ENCODE results near the gene SSPN.
A peak's percentile ranks its signal among the peaks of the same experiment; 100 is the strongest.

SSPN gene

DNA sequence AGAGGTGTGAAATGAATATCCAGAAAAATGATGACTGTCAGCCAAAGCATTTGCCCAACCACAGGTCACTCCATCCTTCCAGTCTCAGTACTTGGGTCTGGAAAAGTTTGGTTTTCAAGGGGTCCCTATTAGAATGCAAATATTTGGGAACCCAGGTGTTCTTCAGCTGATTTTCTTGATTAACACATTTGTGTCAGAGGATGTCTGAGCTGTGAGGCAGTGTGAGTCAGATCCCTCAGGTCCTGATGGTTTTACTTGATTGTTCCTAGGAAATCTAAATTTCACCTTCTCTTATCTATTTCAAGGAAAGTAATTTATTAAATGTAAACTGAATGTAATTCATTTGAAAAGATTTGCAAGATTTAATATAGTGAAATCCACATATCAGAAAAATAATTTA lies 71.5 kb downstream of the SSPN start:
- DNase-seq (ENCODE audit: low spot score): no peak

DNA sequence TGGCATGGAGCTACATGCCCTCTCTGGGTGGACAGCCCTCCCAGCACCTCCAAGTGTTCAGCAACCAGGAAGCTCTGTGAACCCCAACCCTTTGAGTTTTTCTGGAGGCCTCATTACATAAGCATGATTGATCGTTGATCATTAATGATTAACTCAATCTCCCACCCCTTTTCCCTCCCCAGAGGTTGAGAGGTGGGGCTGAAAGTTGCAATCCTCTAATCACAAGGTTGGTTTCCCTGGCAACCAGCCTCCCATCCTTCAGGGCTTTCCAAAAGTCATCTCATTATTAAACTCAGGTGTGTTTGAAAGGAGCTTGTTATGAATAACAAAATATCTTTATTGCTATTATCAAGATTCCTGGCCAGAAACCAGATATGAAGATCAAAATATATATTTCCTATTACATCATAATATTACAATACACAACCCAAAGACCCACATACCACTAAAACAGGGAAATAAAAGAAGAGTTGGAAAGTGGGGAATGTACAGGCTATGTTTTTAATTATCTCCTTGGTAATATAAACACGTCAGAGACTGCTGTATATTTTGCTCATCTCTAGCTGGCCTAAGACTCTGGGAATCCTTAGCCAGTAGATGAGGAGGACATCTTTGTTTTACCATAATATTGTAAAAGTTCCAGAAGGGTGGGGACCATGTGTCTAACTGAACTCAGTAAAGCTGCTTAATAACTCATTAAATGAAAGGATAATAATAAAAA lies 73.6 kb downstream of the SSPN start:
- DNase-seq (ENCODE audit: low spot score): no peak

DNA sequence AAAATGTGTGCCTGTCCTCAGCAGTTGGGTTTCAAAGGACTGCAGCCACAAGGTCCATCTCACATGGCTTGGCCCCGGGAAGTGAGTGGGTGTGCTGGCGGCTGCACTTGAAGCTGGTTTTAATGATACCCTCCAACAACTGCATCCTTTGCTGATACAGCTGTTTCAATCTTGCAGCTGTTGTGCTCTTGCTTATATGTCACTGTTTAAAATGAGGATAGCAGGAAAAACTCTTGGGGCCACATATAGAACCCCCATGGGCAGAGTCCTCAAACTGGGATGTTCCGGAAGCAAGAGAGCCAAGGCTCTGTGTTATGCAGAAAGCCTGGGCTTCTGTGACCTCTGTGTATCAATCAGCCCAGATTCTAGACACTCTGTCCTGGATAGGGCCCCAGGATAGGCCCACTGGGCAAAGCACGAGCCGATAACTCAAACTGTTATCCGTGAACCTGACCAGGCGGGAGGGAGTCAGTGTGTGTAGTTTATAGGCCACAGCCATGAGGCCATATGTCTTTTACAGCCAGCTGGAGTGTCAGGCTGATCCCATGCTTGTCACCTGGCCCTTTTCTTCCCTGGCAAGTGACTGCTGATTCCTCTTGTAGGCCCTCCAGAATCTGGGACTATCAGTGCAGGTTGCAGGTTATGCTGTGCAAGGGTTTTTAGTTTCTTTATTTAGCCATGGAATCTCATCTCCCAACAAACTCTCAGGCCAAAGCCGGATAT lies 74.3 kb downstream of the SSPN start:
- no peak for DNase-seq (ENCODE audit: low spot score)

DNA sequence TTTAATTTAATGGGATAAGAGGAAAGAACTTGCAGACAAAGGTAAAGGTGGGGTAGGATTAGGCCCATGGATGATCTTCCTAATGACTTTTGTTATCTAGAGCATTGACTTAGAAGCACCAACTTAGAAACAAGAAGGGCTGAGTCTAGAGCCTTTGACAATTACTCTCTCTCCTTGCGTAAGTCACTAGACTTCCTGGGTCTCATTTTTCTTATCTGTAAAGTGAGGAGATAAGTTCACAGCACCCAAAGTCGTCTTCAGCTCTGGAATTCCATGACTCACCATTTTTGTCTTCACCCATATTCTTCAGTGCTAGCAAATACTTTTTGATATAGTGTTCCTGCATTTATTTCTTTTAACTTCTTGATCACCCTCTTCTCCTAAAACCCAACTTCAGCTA lies 75.7 kb downstream of the SSPN start:
- DNase-seq (ENCODE audit: low spot score): no peak

DNA sequence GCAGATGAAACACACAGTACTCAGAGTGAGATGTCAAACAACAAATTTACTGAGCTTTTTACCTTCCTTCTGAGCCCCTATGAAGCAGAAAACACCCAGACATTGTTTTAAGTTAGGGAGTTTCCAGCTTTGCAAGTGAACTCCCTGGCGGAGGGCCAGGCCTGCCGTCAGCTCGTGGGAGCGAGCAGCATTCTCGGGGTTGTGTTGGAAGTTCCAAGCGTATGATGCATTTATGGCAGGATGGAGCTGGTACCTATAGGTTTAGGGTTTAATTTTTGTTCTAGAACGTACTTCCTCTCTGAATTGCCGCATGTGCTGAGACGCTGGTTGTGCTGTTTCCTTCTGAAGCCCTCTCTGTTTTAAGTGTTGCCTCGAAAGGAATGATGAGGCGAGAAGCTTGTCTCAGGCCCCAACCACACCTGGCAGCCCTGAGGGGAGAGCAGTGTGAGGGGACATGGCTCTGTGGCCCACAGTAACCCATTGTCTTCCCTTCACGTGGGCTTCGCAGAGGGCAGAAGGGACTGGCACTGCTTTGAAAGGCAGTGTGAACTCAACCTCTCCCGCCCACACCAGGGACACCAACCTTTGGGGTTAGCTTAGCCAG lies 76.6 kb downstream of the SSPN start:
- DNase-seq (ENCODE audit: low spot score): peak; percentile 60

DNA sequence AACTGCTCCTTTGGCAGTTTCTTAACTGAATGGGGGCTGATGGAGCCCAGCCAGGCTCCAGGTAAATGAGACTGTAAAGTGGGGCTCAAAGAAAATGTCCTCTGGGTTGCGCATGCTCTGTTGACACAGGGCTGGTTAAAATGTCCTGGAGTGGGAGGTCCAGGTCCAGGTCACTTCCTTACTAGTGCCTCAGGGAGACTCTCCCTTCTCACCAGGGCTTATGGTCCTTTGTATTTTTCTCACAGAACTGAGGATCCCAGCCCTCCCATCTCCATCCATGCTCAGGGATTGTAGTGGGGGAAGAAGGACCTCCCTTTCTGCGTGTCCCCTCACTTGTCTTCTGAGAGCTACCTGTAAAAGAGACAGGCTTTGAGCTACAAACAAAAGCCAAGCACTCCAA lies 77.5 kb downstream of the SSPN start:
- no peak for DNase-seq (ENCODE audit: low spot score)

DNA sequence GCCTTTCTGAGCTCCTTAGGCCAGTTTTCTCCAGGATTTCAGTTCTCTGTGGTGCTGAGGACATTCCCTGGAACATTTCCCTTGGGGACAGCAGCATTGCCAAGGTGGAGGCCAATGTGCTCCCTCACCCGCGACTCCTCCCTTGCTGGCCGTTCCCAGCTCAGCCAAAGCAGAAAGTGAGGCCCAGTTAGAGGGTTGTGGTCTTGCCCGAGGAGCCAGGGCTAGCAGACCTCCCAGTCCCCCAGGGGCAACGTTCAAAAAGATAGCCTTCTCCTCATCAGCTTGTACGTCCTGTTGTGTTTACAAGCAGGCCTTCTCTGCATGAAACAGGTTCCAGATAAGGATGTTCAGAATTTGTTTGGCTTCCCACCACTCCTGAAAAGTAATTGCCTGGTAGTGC lies 78.4 kb downstream of the SSPN start:
- no peak for DNase-seq (ENCODE audit: low spot score)

DNA sequence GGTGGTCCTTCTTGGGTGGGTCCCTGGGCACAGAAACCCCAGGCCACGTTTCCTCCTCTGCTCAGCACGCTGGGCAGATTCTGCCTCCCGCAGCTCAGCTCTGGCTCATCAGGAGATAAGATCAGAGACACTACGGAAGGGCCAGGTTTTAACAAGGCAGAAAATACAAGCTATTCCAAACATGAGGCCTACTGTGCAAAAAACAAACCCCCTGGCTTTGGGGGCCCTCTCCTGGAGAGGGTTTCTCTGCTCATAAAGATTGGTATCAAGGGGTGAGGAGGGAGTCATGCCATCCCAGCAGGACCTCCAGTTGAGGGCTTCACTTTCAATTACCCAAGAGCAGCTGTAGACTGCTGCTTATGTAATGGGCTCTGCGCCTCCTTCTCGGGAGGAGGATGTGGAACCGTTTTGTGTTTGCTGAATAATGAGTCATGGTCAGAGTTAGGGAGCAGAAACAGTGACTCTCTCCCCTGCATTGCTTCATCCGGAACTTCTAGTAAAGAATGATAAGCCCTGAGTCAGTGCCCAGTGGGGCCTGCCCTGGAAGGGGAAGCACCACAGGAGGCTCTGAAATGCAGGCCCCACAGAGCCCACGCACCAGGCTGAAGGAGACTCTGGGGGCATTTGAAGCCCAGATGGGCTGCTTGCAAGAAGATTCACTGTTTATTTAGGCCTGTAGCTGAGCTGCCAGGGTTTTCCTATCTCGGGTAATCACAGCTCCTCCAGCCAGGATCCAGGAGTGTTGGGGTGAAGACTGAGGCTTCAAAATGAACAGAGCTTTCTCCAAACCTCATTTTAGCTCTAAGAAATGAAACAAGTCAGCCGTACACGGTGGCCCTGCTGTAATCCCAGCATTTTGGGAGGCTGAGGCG lies 79.3 kb downstream of the SSPN start:
- DNase-seq (ENCODE audit: low spot score): peak; percentile 92

DNA sequence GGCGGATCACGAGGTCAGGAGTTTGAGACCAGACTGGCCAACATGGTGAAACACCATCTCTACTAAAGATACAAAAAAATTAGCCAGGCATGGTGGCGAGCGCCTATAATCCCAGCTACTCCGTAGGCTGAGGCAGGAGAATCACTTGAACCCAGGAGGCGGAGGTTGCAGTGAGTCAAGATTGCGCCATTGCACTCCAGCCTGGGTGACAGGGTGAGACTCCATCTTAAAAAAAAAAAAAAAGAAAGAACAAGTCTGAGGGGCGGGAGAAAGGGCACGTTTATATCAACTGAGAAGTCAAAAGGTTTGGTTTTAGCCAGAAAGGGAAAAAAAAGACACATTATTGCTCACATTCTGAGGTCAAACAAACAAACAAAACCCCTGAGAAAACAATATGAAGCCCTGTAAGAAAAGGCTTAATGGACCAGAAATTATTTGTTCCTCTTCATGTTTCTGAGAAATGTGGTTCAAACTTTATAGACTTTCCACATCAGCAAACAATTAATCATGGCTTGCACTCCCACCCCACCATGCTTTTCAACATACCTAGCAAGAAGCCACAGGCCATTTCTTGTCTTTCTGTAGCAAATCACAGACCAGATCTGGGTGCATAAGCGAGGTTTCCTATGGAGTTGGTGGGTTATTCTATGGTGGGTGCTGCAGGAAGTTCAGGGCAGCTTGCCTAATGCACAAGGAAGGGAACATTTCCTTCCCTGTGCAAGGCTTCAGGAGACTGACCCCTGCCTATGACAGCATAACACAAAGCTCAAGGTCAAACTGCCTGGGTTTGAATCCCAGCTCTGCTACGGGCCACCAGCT lies 80.1 kb downstream of the SSPN start:
- no peak for DNase-seq (ENCODE audit: low spot score)

DNA sequence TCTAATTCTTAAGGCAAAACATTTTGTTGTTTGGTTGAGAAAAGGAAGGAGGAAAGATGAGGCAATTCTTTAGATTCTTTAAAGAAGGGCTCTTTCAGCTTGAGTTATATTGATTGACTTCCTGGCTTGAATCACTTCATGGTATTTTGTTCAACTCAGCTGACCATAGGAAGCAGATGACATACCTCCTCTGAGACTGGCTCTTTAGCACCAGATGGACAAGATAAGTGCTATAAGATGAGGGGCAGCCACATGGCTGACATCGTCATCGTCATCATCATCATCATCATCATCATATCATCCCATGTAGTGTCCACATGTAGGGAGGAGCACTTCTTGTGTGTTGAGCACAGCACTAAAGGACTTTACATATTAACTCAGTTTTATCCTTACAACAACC lies 81.3 kb downstream of the SSPN start:
- no peak for DNase-seq (ENCODE audit: low spot score)

DNA sequence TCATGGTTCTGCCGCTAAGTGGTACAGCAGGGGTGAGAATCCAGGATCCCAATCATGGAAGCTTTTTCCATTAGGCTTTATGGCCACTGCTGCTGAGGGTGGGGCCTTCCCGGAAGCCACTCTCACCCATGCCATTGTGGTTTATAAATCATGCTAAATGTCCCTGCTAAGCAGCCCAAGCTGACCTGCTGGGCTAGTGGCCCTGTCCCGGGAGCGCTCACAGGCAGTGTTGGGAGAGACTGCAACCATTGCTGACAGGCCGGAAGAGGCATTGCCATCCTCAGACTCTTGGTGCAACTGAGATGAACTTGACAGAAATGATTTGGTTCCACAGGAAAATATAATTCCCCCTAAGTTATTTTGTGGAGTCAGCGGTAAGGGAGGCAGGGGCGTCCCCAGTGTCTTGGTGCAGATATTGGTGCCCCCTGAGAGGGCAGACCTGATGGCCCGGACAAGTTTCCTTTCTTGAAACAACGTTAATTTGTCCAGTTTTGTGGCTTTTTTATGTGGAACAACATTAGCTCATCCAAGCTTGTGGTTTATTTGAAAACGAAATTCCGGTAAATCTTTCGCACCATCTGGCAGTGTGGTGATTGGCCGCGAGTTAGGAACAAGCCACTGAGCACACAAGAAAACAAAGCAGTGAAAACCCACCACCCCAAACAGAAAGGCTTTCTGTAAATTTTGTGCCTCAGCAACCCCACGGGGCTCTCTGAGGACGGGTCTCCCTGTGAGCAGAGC lies 82.3 kb downstream of the SSPN start:
- peak; percentile 41 for DNase-seq (ENCODE audit: low spot score)

DNA sequence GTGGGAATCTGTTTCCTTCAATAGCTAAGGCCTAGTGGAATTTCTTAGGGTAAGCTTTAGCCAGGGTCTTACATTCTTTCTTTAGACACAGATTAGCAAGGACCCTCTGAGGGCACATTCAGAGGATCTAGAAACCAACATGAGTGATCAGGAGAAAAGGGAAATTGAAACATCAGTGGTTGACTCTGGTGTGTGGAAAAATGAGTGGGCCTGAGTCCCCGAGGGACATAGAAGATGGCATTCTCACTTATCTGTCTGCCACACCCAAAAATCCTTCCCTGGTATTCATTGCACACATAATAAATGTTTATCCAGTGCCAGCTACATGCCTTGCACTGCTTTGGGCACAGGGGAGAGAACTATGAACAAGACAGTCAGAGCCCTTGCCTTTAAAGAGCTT lies 82.9 kb downstream of the SSPN start:
- DNase-seq (ENCODE audit: low spot score): no peak

DNA sequence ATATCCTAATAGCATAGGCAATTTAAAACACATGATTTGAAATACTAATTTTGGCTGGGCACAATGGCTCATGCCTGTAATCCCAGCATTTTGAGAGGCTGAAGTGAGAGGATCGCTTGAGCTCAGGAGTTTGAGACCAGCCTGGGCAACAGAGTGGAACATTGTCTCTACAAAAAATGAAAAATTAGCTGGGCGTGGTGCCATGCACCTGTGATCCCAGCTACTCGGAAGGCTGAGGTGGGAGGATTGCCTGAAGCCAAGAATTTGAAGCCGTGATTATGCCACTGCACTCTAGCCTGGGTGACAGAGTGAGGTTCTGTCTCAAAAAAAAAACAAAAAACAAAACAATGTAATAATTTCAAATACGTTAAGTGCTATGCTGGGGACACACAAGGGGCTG lies 83.3 kb downstream of the SSPN start:
- no peak for DNase-seq (ENCODE audit: low spot score)

DNA sequence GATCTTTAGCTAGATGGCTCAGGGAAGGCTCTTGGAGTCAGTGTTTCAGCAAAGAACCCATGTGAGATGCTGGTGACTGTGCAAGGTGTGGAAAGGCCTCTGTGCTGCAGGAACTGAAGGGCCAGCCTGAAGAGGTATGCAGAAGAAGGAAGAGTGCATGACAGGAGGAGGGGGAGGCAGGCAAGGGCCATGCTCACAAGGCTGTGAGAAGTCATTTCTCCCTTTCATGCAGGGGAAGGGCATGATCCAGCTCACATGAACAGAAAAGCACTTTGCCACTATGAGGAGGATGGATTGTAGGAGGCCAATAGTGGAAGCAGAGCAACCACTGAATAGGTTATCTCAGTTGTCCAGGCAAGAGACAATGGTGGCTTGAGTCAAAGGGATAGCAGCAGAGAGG lies 83.7 kb downstream of the SSPN start:
- no peak for DNase-seq (ENCODE audit: low spot score)

DNA sequence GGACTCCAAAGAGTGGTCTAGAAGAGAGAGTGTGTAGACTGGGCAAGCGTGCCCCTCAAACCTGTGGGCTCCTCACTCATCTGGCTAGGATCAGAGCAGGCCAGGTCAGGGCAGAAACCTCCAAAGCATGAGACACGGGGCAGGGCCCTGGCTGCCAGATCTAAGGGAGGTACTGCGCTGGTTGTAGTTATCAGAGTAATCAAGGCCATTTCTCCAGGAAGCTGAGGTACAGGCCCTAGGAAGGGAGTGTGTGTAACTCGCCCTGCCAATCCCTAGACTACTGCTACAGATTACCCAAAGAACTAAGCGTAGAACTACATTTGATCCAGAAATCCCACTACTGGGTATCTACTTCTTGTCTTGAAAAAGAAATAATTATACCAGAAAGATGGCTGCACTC lies 84.5 kb downstream of the SSPN start:
- no peak for DNase-seq (ENCODE audit: low spot score)

DNA sequence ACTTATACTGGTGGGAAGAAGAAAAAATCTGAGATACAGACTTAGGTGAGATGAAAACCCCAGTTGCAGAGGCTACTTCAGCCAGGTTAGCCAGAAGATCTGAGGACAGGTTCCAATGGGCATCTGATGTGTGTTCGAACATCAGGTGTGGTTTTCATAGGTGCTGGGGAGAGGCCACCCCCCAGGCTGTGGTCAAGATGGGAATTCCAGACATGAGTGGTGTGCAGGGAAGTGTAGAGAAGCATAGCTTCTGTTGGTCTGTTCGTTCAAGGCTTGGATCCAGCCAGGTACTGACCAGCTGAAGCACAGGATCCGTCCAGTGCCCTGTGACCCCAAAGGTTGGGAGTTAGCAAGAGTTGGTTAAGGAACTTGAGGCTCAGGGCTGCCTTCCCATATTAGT lies 85.5 kb downstream of the SSPN start:
- no peak for DNase-seq (ENCODE audit: low spot score)

DNA sequence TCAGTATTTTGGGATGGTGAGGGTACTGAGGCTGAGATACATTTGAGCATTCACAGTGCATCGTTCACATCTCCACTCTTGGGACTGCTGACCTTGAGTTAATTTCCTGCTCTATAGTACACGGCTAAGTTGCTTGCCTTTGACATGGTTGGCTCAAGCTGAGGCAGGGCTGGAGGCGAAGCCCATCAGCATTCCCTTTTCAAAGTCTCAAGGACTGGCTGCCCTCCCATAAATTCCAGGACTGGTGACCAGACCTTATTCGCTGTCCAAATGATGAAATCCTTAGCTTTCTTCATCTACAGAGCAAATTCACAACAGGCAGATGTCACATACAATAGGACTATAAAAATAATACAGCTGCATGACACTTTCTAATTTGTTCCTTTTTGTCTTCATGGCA lies 85.9 kb downstream of the SSPN start:
- peak; percentile 73 for DNase-seq (ENCODE audit: low spot score)

DNA sequence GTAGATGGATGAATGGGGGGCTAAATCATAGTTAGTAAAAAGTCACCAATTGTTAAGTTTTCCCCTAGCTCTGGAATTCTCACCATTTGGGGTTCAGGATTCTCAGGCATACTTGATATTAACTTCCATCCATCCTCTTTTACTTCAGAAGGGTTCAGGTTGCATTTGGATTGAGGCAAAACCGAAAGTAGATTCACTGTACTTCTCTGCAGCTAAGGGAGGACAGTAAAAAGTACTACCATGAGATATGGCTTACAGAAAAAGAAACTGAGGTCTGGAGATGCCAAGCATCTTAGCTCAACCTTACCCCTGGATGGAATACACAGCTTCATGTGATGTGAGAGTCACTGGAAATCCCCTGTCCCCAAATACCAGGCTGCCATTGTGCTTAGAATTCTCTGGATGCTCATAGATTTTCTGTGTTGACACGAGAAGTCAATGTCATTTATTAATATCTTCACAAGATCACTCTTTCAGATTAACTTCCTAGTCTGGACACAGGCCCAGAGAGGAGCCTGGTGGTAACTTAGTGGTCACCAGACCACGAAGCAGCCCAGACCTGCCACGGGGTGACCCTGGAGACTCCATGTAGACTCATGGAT lies 87.1 kb downstream of the SSPN start:
- DNase-seq (ENCODE audit: low spot score): no peak

DNA sequence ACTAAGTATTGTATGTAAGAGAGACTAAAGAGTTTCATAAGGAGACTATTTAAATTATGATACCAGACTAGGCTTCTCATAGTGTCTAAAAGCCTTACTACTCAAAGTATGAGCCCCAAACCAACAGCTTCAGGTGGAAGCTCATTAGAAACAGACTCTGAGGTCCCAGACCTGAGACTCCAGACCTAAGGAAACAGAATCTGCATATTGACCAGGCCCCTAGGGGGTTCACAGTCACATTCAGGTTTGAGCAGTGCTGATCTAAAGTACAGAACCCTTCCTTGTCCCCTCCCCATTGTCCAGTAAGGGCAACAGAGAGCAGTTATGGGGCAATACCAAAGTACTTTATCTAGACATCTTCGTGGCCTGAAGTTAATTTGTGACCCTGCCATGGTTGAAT lies 87.7 kb downstream of the SSPN start:
- DNase-seq (ENCODE audit: low spot score): no peak

DNA sequence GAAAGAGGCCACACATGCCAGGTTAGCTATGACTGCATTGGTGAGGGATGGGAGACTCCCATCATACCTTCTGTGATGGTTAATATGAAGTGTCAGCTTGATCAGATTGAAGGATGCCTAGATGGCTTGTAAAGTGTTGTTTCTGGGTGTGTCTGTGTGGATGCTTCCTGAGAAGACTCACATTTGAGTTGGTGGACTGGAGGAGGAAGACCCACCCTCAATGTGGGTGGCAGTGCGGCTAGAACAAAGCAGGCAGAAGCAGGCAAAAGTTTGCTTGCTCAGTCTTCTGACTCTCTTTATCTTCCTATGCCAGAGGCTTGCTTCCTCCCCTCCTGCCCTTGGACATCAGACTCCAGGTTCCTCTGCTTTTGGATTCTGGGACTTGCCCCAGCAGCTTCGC lies 88.2 kb downstream of the SSPN start:
- no peak for DNase-seq (ENCODE audit: low spot score)

DNA sequence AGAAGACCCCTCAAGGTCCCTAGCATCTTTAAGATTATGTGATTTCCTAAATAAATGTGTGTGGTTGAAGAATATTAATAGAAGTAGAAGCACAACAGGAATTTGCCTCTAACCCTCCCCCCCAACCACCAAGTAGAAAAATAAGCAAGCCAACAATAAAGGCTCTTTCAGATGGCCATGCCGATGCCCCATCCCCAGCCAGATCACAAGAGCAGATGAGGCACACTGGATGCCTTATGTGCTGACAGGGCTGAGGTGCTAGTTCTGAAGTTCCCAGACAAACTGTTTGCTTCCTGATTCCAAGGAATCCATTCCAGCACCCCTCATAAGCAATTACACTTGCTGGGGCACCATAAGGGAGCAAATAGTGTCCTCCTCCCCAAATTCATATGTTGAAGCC lies 90.0 kb downstream of the SSPN start:
- no peak for DNase-seq (ENCODE audit: low spot score)
